Karpas-422 (cell line): ENCODE results near the gene ADAMTSL2. TPM values are rescaled to one million over a fixed set of nuclear protein-coding genes. Genes with fewer than 3 reads are reported as not detected.

Experiments
- DNase-seq: peaks from one replicate; pipeline ENCODE4 v3.0.0-alpha.2; 2015
- H2AFZ ChIP-seq: fragments of 200-600 bp; sonication (generic); 2 replicates; pipeline ENCODE4 v1.6.1; 2014; ENCODE audit warnings: antibody characterized with exemption, low read length, mixed read lengths
- H3K27ac ChIP-seq: fragments of 200-600 bp; sonication (generic); 2 replicates; pipeline ENCODE4 v1.5.1; 2014; ENCODE audit warnings: mild to moderate bottlenecking, low read length, moderate library complexity
- H3K27me3 ChIP-seq: fragments of 200-600 bp; sonication (generic); 2 replicates; pipeline ENCODE4 v1.6.1; 2014; ENCODE audit warnings: low read length, mixed read lengths
- H3K36me3 ChIP-seq: fragments of 200-600 bp; sonication (generic); 2 replicates; pipeline ENCODE4 v1.6.1; 2014; ENCODE audit warnings: low read length, mixed read lengths; ENCODE audit not compliant: insufficient read depth
- H3K4me1 ChIP-seq: fragments of 200-600 bp; sonication (generic); 2 replicates; pipeline ENCODE4 v1.6.1; 2014; ENCODE audit warnings: mild to moderate bottlenecking, low read length, mixed read lengths
- H3K4me2 ChIP-seq: fragments of 200-600 bp; sonication (generic); 2 replicates; pipeline ENCODE4 v1.6.1; 2014; ENCODE audit warnings: low read length, low read depth, mild to moderate bottlenecking; ENCODE audit not compliant: poor library complexity, severe bottlenecking
- H3K4me3 ChIP-seq: fragments of 200-600 bp; sonication (generic); 2 replicates; pipeline ENCODE4 v1.5.1; 2014; ENCODE audit warnings: mild to moderate bottlenecking, antibody characterized with exemption, low read length, mixed read lengths
- H3K79me2 ChIP-seq: fragments of 200-600 bp; sonication (generic); 2 replicates; pipeline ENCODE4 v1.6.1; 2014; ENCODE audit warnings: mild to moderate bottlenecking, low read length, mixed read lengths
- H3K9ac ChIP-seq: fragments of 200-600 bp; sonication (generic); 2 replicates; pipeline ENCODE4 v1.6.0; 2014; ENCODE audit warnings: low read length
- H3K9me2 ChIP-seq: fragments of 200-600 bp; sonication (generic), shearing (Covaris generic); replicated peaks from 2 replicates; pipeline ENCODE4 v1.6.0; 2014; ENCODE audit warnings: mild to moderate bottlenecking, low read length, moderate library complexity; ENCODE audit not compliant: insufficient read depth
- H3K9me3 ChIP-seq: fragments of 300-700, 200-600 bp; sonication (generic); 2 replicates; pipeline ENCODE4 v1.6.1; 2014; ENCODE audit warnings: low read length, mixed read lengths
- H4K20me1 ChIP-seq: fragments of 200-600 bp; sonication (generic); 2 replicates; pipeline ENCODE4 v1.6.1; 2014; ENCODE audit warnings: mild to moderate bottlenecking, antibody characterized with exemption, low read length, low read depth; ENCODE audit not compliant: insufficient read depth
- total RNA-seq: library from RNA; depleted of rRNA; stranded (reverse); fragments of >200 nt; shearing (Covaris generic); gene quantifications from 2 replicates; pipeline ENCODE4 v1.2.3, GENCODE V29; 2014; ENCODE audit warnings: low replicate concordance

The ADAMTSL2 gene
- total RNA-seq, 1 experiment from 2014 or later = not detected

- Histone ChIP-seq H3K27ac (no peak overlapping the region), H3K4me2 (no peak overlapping the region), H3K9ac (no peak overlapping the region), H3K27me3 (no peaks in the 10 kb centered on the region), H2AFZ (no peak overlapping the region), H4K20me1 (no peaks in the 10 kb centered on the region), H3K36me3 (no peaks in the 10 kb centered on the region), H3K9me2 (no peaks in the 10 kb centered on the region), H3K4me3 (no peak overlapping the region), H3K79me2 (no peaks in the 10 kb centered on the region), H3K4me1 (no peaks in the 10 kb centered on the region), H3K9me3 (no peaks in the 10 kb centered on the region)
- DNase-seq = no peak
These were observed 45.9 kb downstream of the ADAMTSL2 start for GRCh38 chr9:133580419-133580738.

DNA sequence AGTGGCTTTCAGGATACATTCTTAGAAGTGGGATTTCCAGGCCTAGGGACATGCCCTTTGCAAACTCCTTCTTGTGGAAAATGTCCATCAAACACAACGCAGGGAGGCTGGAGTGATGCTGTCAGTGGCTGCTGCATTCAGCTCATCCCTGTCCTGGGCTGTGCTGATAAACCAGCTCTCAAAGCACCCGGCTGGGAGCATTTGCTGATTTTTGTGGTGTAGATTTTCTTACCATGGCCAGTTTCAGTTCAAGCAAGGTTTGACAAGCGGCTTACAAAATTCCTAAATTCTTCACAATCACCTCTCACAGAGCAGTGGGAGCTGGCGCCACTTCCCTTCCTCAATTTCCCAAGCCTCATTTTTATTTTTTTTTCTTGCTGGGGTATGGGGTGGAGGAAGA lies 46.5 kb downstream of the ADAMTSL2 start:
- H3K36me3 ChIP-seq = no peaks in the 10 kb centered on the region
- no peak overlapping the region for H2AFZ ChIP-seq
- H3K4me3 ChIP-seq = no peak overlapping the region
- no peak overlapping the region for H3K27ac ChIP-seq
- no peaks in the 10 kb centered on the region for H3K9me2 ChIP-seq
- no peaks in the 10 kb centered on the region for H4K20me1 ChIP-seq
- H3K27me3 ChIP-seq = no peaks in the 10 kb centered on the region
- no peaks in the 10 kb centered on the region for H3K9me3 ChIP-seq
- H3K79me2 ChIP-seq = no peaks in the 10 kb centered on the region
- H3K4me1 ChIP-seq = no peaks in the 10 kb centered on the region
- H3K4me2 ChIP-seq = no peak overlapping the region
- H3K9ac ChIP-seq = no peak overlapping the region
- DNase-seq = no peak

DNA sequence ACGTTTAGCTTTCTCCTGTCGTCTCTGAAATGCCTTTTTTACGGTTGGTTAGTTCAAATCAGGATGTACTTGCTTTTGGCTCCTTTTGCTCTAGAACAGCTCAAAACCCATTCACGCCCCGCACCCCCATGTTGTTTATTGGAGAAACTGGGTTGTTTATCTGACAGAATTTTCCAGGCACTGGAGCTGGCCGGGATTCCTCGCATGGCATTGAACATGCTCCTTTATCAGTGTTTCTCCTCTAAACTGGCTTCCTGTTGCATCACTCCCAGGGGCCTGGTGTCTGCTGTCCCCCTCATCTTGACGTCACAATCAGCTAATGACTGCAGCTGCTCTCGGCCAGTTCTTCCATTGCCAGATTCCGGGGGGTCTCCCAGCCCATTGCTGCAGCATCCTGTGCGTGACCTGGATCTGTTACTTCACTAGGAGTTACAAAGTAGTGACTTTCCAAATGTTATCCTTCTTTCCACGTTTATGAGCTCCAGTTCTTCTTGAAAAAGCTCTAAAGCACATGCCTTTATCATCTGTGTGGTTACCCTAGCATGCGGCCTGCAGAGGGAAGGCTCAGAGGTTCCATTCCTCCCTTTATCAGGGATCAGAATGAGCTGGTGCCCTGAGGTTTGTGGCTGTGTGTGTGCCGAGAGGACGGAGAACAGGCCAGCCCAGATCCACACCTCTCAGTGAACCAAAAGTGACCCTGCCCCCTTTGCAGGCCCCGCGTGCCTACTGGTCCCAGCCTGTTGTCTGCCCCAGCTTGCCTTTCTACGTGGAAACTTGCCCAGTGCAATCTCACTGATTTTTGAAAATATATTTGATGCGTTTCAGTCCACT lies 47.2 kb downstream of the ADAMTSL2 start:
- H2AFZ ChIP-seq = no peak overlapping the region
- no peak overlapping the region for H3K4me3 ChIP-seq
- H3K36me3 ChIP-seq = no peaks in the 10 kb centered on the region
- H3K4me1 ChIP-seq = no peaks in the 10 kb centered on the region
- no peaks in the 10 kb centered on the region for H4K20me1 ChIP-seq
- H3K79me2 ChIP-seq = no peaks in the 10 kb centered on the region
- no peaks in the 10 kb centered on the region for H3K27me3 ChIP-seq
- H3K9me2 ChIP-seq = no peaks in the 10 kb centered on the region
- no peaks in the 10 kb centered on the region for H3K9me3 ChIP-seq
- H3K27ac ChIP-seq = no peak overlapping the region
- no peak overlapping the region for H3K9ac ChIP-seq
- DNase-seq = no peak
- no peak overlapping the region for H3K4me2 ChIP-seq

DNA sequence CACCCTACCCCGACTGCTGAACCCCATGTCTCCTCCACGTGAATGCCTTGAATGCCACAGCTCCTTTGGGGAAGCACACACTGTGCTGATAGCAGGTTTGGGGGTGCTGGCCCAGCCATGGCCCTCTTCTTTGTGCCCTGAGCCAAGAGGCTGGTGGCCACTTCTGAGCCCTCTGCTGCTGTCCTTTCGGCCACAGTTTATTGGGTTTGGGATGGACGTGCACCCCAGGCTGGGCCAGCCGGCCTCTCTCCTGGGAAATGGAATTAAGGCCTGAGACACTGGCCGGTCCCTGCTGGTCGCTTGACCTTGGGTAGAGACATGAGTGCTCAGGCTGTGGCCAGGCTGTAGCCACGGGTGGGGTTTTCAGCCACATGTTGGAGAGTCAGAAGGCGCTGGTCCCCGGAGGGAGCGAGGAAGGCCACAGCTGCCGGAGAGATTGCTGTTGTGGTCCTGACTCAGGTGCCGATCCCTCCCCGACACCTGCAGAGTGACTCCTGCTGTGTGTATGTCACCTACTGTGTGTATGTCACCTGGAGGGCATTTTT lies 48.1 kb downstream of the ADAMTSL2 start:
- Histone ChIP-seq H3K9me2 (no peaks in the 10 kb centered on the region), H3K4me1 (no peaks in the 10 kb centered on the region), H3K27me3 (no peaks in the 10 kb centered on the region), H3K9me3 (no peaks in the 10 kb centered on the region), H3K27ac (no peak overlapping the region), H3K4me2 (no peak overlapping the region), H3K4me3 (no peak overlapping the region), H3K36me3 (no peaks in the 10 kb centered on the region), H4K20me1 (no peaks in the 10 kb centered on the region), H2AFZ (no peak overlapping the region), H3K9ac (no peak overlapping the region), H3K79me2 (no peaks in the 10 kb centered on the region)
- DNase-seq = no peak

GRCh38 chr9:133583111-133583510 lies 48.6 kb downstream of the ADAMTSL2 start:
- Histone ChIP-seq H3K9me3 (peaks cover under 1% of the 10 kb centered on the region; the same call in 1 of the 2 replicates), H3K27ac (no peak overlapping the region), H3K9ac (no peak overlapping the region), H4K20me1 (no peaks in the 10 kb centered on the region), H3K4me3 (no peak overlapping the region), H3K4me2 (no peak overlapping the region), H3K4me1 (no peaks in the 10 kb centered on the region), H3K27me3 (no peaks in the 10 kb centered on the region), H3K9me2 (no peaks in the 10 kb centered on the region), H2AFZ (no peak overlapping the region), H3K79me2 (no peaks in the 10 kb centered on the region), H3K36me3 (no peaks in the 10 kb centered on the region)
- no peak for DNase-seq

DNA sequence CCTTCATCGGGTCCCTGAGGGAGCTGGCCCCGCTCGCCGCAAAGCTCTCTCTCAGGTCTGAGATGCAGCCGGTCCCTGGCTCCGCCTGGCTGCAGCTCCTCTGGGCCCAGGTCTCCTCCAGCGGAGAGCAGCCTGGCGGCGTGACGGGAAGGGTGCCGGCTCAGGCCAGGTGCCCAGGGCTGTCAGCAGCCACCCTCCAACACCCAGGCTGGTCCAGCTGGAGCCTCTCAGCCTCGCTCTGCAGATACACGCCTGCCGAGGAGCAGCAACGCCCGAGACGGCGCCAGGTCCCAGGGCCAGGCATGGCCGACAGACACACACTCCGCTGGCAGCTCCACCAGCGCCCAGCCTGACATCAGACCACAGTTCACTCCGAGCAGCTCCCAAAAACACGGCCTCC lies 49.1 kb downstream of the ADAMTSL2 start:
- Histone ChIP-seq H3K4me2 (no peak overlapping the region), H3K4me3 (no peak overlapping the region), H3K9me3 (peaks cover 6% of the 10 kb centered on the region; the same call in 1 of the 2 replicates), H3K9me2 (no peaks in the 10 kb centered on the region), H2AFZ (no peak overlapping the region), H3K36me3 (no peaks in the 10 kb centered on the region), H3K9ac (no peak overlapping the region), H4K20me1 (no peaks in the 10 kb centered on the region), H3K79me2 (no peaks in the 10 kb centered on the region), H3K27me3 (no peaks in the 10 kb centered on the region), H3K27ac (no peak overlapping the region), H3K4me1 (no peaks in the 10 kb centered on the region)
- no peak for DNase-seq

- H3K36me3 ChIP-seq = no peaks in the 10 kb centered on the region
- H3K79me2 ChIP-seq = no peaks in the 10 kb centered on the region
- H3K27me3 ChIP-seq = no peaks in the 10 kb centered on the region
- no peaks in the 10 kb centered on the region for H3K4me1 ChIP-seq
- H3K4me2 ChIP-seq = no peak overlapping the region
- H3K27ac ChIP-seq = no peak overlapping the region
- H3K9ac ChIP-seq = no peak overlapping the region
- H2AFZ ChIP-seq = no peak overlapping the region
- DNase-seq = no peak
- H3K9me2 ChIP-seq = no peaks in the 10 kb centered on the region
- no peak overlapping the region for H3K4me3 ChIP-seq
- no peaks in the 10 kb centered on the region for H4K20me1 ChIP-seq
- peaks cover 7% of the 10 kb centered on the region; the same call in 1 of the 2 replicates for H3K9me3 ChIP-seq
These were observed 49.7 kb downstream of the ADAMTSL2 start for GRCh38 chr9:133584167-133584558.

DNA sequence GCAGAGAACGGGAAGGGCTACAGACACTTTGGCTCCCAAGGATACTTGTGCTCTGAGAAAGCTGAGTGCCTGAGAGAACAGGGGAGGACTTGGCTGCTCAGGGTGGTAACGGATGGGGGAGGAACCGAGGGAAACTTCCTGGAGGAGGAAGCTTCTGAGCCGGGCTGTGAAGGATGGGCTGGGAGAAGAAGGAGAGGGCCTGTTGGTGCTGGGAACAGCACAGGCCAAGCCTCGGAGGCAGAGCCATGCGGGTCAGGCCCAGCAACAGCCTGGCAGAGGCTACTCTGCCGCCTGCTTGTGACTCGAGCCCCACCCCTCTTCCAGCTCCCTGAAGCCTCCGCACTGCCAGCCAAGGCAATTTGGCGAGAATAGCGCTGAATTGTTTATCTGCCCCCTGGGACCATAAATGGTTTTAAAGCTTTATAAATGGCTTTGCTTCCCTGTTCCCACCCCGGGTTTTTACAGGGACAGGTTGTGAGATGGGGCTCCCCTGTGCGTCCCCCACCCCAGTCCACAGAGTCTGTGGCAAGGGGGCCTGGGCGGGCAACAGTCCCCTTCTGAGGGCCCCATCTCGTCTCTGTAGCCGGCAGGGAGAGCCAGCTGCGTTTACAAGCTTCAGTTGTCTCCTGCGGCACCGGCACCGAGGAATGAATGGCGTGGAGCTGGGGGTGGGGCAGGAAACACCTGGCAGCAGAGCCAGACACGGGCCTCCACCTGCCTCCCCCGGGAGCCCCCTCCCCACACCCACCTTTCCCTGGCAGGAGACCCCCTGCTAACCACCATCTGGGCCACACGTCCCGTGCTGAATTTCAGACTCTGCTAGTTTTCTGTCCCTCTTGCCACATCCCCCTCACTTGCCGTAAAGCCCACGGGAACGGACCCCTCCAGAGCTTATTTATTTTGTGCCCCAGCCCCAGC lies 50.3 kb downstream of the ADAMTSL2 start:
- H3K79me2 ChIP-seq = no peaks in the 10 kb centered on the region
- H4K20me1 ChIP-seq = no peaks in the 10 kb centered on the region
- H3K27ac ChIP-seq = no peak overlapping the region
- no peaks in the 10 kb centered on the region for H3K27me3 ChIP-seq
- H3K4me3 ChIP-seq = no peak overlapping the region
- H3K9ac ChIP-seq = no peak overlapping the region
- no peaks in the 10 kb centered on the region for H3K36me3 ChIP-seq
- H2AFZ ChIP-seq = no peak overlapping the region
- no peak for DNase-seq
- H3K4me1 ChIP-seq = no peaks in the 10 kb centered on the region
- H3K9me2 ChIP-seq = no peaks in the 10 kb centered on the region
- no peak overlapping the region for H3K4me2 ChIP-seq
- peaks cover 7% of the 10 kb centered on the region; the same call in 1 of the 2 replicates for H3K9me3 ChIP-seq
